Prostate gland (tissue), 2 donors: ENCODE measurements around the gene ANKS6. TPM values are rescaled to one million over a fixed set of nuclear protein-coding genes. Genes with fewer than 3 reads are reported as not detected.

Source experiments
- DNase-seq: peaks from one replicate; pipeline ENCODE4 v3.0.0-alpha.2; 2019; ENCODE audit warnings: low spot score
- H3K27ac ChIP-seq, 2 donors: fragments of 200-600 bp; sonication (generic); 2 replicates each; pipeline ENCODE4 v1.5.1; 2017 to 2019
- H3K27me3 ChIP-seq: fragments of 200-600 bp; sonication (generic); replicated peaks from 2 replicates; pipeline ENCODE4 v1.5.1; 2019; ENCODE audit not compliant: insufficient read depth
- H3K36me3 ChIP-seq, 2 donors: fragments of 200-600 bp; sonication (generic); 1 replicate in 1 of 2; 2 replicates in 1 of 2; pipeline versions ENCODE4 v1.5.1 to v1.8.1; 2017 to 2019
- H3K4me1 ChIP-seq: fragments of 200-600 bp; sonication (generic); replicated peaks from 2 replicates; pipeline ENCODE4 v1.5.1; 2019
- H3K4me3 ChIP-seq, 2 donors: fragments of 200-600 bp; sonication (generic); 2 replicates each; pipeline ENCODE4 v1.5.1; 2017 to 2019
- H3K9me3 ChIP-seq: fragments of 200-600 bp; sonication (generic); 2 replicates; pipeline ENCODE4 v1.5.1; 2017
- CTCF ChIP-seq, 4 experiments: fragments of 200-600 bp in 2 of 4; fragments of 450-650 bp in 2 of 4; sonication (generic) in 2 of 4; IDR thresholded peaks; 1 replicate in 3 of 4; 2 replicates in 1 of 4; pipeline ENCODE4 v1.5.1; 2016 to 2019; ENCODE audit warnings: antibody characterized with exemption in 4 of 4, mild to moderate bottlenecking in 2 of 4, moderate library complexity in 2 of 4
- POLR2A ChIP-seq: fragments of 450-650 bp; IDR thresholded peaks from one replicate; pipeline ENCODE4 v1.6.1; 2016; ENCODE audit warnings: antibody characterized with exemption, mild to moderate bottlenecking
- POLR2AphosphoS5 ChIP-seq: sonication (generic); formaldehyde crosslinking; IDR thresholded peaks from one replicate; pipeline ENCODE4 v1.6.1; 2017; ENCODE audit warnings: antibody characterized with exemption
- WGBS: methylation state at CpG from one replicate; pipeline ENCODE4 v1.1.5; 2018; 5-methylcytosine and 5-hydroxymethylcytosine counted together
- intact Hi-C: fragments of 100-400 bp; cut with DNase I; formaldehyde crosslinking; loops from one replicate; pipeline ENCODE4 v1.14.2; 2022
- total RNA-seq, 2 donors: library from RNA; depleted of rRNA; stranded (reverse); fragments of >200 nt; gene quantifications; one replicate each; pipeline ENCODE4 v1.1.0, GENCODE V29; 2016

ANKS6 gene
- total RNA-seq, 2 donors from 2014 or later: 11.6 to 18.8 TPM

GRCh38 chr9:98692392-98692791 lies 104.0 kb downstream of the ANKS6 start:
- intact Hi-C loops: no loop called here
- Histone ChIP-seq H3K27me3 (no peaks in the 10 kb centered on the region), H3K4me1 (no peaks in the 10 kb centered on the region), H3K36me3 (no peaks in the 10 kb centered on the region), H3K27ac (no peak overlapping the region), H3K9me3 (no peaks in the 10 kb centered on the region), H3K4me3 (no peak overlapping the region)
- DNase-seq: no peak
- no peak for TF ChIP-seq POLR2AphosphoS5
- no peak for TF ChIP-seq POLR2A
- no peak for TF ChIP-seq CTCF (IDR thresholded peaks at IDR 0.05)
- 93% methylated on average over 7 of the region's 7 CpGs for WGBS

- TF ChIP-seq POLR2AphosphoS5: no peak
- TF ChIP-seq POLR2A: no peak
- TF ChIP-seq CTCF (IDR thresholded peaks at IDR 0.05): no peak
- Histone ChIP-seq H3K36me3 (no peaks in the 10 kb centered on the region), H3K4me3 (no peak overlapping the region), H3K27me3 (no peaks in the 10 kb centered on the region), H3K4me1 (no peaks in the 10 kb centered on the region), H3K27ac (no peak overlapping the region), H3K9me3 (no peaks in the 10 kb centered on the region)
- WGBS: 94% methylated on average over 3 of the region's 3 CpGs
- DNase-seq: no peak
- intact Hi-C loops: no loop called here
Measured at GRCh38 chr9:98691890-98692289, 104.5 kb downstream of the ANKS6 start.

GRCh38 chr9:98690686-98691085 lies 105.7 kb downstream of the ANKS6 start:
- no peak overlapping the region for H3K27ac ChIP-seq
- H3K9me3 ChIP-seq: no peaks in the 10 kb centered on the region
- H3K27me3 ChIP-seq: no peaks in the 10 kb centered on the region
- no peaks in the 10 kb centered on the region for H3K4me1 ChIP-seq
- no peak for DNase-seq
- intact Hi-C loops: no loop called here
- 89% methylated on average over 1 of the region's 1 CpG for WGBS
- H3K4me3 ChIP-seq: no peak overlapping the region
- no peak for TF ChIP-seq POLR2AphosphoS5
- TF ChIP-seq POLR2A: no peak
- TF ChIP-seq CTCF (IDR thresholded peaks at IDR 0.05): no peak
- H3K36me3 ChIP-seq: no peaks in the 10 kb centered on the region

GRCh38 chr9:98688710-98689495 lies 107.5 kb downstream of the ANKS6 start:
- TF ChIP-seq POLR2AphosphoS5: no peak
- no peak for TF ChIP-seq POLR2A
- no peak for TF ChIP-seq CTCF (IDR thresholded peaks at IDR 0.05)
- Histone ChIP-seq H3K36me3 (no peaks in the 10 kb centered on the region), H3K27ac (no peak overlapping the region), H3K9me3 (no peaks in the 10 kb centered on the region), H3K4me3 (no peak overlapping the region), H3K27me3 (no peaks in the 10 kb centered on the region), H3K4me1 (no peaks in the 10 kb centered on the region)
- WGBS: 75% methylated on average over 7 of the region's 7 CpGs
- no peak for DNase-seq
- intact Hi-C loops: no loop called here

GRCh38 chr9:98687911-98688310 lies 108.4 kb downstream of the ANKS6 start:
- TF ChIP-seq CTCF (IDR thresholded peaks at IDR 0.05) (no peak), POLR2AphosphoS5 (no peak), POLR2A (no peak)
- Histone ChIP-seq H3K27me3 (no peaks in the 10 kb centered on the region), H3K4me3 (no peak overlapping the region), H3K36me3 (no peaks in the 10 kb centered on the region), H3K9me3 (no peaks in the 10 kb centered on the region), H3K4me1 (no peaks in the 10 kb centered on the region), H3K27ac (no peak overlapping the region)
- intact Hi-C loops: no loop called here
- 100% methylated on average over 1 of the region's 1 CpG for WGBS
- DNase-seq: no peak
